HG03571 (cell line): ENCODE data around the gene SCAMP5.

Source experiments
- ATAC-seq: cut with Tn5 transposase; IDR thresholded peaks from one replicate; pipeline ENCODE4 v1.9.1; 2021; ENCODE audit not compliant: unreplicated experiment

SCAMP5 gene

DNA sequence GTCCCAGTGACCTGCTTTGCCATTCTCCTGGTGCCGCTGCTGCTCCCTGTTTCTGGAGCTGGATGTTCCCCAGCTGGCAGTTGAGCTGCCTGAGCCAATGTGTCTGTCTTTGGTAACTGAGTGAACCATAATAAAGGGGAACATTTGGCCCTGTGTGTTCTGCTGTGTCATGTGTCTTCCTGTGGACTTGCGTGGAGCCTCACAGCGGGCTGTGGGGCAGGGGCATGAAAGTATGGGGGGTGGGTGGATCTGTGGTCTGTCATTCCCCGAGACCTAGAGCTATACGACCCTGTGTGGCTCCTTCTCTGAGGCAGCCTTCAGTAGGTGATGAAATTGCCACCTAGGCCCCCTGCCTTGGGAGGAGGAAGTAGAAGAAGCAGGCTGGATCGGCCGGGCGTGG, 26.0 kb downstream of the SCAMP5 start:
- ATAC-seq = no peak

DNA sequence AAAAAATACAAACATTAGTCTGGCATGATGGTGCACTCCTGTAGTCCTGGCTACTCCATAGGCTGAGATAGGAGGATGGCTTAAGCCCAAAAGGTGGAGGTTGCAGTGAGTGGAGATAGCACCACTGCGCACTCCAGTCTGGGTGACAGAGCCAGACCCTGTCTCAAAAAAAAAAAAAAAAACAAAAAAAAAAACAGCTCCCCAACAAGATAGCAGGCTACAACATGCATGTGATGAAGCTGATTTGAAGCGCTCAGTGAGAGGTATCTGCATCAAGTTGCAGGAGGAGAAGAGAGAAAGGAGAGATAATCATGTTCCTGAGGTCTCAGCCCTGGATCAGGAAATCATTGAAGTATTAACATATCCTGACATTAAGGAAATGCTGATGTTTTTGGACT, 27.4 kb downstream of the SCAMP5 start:
- ATAC-seq = no peak

DNA sequence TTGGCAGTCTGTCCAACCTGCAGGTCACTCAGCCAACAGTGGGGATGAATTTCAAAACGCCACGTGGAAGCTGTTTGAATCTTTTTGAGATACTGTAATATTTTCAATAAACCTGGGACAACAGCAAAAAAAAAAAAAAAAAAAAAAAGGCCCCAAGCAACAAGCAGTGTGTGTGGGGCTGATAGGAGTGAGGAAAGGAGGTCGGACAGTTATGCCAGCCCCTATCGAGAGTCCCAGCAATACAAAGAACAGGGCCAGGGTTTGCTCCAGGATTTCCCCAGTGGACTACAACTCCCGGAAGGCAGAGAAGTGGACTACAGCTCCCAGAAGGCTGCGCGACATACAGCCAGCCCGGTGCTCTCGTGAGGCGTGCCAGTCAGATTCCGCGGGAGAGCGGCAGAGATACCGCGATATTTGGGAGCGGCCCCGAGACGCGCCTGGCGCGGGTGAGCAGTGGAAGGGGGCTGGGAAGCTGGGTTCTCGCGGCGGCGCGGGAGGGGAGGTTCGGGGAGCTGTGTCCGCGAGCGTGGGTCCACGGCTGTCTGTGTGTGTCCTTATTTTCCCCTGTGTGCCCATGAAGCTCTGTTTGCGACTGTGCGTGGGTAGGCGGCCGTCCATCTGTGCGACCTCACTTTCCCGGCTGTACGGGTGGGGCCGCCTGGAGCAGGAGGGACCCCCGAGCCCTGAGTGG, 28.0 kb downstream of the SCAMP5 start, which contains the start of gene PPCDC:
PPCDC (plus strand) TSS at position 410 of the 691 bp plus-strand sequence. CDS start 4,729 bp downstream, outside the sequence.
- ATAC-seq = peak; percentile 87

DNA sequence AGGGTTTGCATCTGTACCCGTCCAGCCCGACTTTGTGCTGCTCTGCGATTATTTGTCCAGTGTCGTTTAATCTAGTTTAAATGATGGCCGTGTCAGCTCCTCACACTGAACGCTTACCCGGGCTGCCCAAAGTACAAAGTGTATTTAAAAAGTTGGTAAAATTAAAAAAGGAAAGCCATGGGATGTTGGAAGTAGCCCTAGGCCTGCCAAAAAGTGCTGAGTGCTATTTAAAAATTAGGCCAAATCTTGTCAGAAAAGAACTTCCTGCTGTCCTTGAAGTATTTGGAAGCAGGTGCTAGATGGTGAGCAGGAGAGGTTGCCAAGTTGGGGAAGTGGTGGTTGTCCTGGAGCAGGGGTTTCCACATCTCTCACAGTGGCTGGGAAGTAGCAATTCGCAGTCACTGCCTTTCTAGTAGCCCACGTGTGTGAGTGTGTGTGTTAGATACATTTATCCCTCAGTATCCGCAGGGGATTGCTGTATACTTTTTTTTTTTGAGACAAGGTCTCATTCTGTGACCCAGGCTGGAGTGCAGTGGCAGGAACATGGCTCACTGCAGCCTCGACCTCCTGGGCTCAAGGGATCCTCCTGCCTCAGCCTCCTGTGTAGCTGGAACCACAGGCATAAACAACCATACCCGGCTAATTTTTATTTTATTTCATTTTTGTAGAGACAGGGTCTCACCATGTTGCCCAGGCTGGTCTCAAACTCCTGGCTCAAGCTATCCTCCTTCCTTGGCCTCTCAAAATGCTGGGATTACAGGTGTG, 28.7 kb downstream of the SCAMP5 start:
- no peak for ATAC-seq

DNA sequence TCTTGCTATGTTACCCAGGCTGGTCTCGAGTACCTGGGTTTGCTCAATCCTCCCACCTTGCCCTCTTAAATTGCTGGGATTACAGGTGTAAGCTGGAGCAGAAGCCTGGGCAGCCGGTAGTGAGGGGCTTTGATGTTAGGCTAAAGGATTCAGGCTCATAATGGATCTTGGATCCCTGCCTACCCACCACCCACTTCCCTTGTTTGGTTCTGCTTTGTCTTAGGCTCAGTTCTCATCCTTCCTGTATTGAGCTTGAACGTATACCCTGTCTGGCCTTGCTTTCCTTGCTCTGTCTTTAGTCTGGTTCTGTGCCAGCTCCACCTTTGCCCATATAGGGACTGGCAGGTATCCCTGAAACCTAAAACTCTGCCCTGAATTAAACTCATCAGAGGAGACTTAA, 29.7 kb downstream of the SCAMP5 start:
- no peak for ATAC-seq

DNA sequence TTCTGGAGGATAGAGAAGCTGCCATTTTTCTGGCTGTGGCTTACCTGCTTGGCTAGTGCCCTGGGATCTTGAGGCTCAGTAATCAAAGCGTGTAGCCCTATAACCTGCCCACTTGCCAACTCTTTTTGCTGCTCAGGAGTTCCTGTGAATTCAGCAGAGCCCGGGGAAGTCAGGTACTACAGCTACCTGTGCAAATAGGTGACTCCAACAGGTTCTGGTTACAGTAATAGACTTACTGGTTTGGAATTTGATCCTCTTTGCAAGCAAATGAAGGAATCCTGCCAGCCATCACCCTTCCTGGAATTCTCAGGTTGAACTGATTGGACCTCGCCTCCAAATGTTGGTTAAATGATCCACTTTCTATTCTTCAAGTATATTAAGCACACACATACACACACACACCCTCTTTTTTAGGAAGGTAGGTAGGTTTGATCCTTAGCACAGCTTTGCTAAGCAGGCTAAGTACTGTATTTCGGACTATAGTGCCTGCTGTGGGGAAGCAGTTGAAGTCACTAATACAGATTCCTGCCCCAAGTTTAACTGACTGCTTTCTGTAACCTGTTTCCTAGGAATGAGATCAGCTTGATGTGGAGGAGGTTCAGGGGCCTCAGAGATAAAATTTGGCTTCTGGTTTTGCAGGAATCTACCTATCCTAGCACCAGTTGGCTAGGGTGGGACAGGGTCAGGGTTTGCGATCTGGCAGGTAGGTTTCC, 30.3 kb downstream of the SCAMP5 start:
- no peak for ATAC-seq

DNA sequence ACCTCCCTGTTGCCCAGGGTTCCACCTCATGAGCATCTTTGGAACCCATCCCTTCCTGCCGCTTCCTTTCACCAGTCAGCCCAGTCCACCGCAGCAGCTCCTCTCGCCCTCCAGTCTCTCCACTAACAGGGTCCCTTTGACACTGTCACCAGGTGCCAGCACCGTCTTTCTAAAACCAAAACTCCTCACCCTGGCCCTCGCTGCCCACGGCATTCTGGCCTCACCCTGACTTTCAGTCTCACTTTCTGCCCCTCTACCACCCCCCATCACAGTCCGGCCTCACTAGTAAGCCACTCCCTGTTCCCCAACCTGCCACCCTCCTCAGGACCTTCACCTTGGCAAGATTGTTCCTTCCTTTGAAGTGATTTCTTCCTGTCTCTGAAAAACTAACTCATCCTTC, 32.2 kb downstream of the SCAMP5 start:
- no peak for ATAC-seq

DNA sequence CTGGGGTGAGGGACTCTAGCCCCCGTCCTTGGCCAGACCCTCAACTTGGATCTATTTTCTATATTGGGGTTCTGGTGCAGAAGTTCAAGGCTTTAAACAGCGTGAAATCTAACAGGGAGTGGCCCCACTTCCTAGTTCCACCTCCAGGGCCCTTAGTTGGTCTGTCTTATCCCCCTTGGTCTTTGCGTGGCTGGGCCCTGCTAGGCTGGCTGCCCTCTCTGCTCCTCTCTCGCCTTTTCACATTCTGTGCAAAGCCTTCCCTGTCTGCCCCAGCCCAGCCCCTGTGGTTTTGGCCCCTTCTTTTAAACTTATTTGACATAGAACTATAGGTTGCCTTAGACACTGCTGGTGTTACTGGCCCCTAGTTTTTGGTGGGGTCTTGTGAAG, 33.6 kb downstream of the SCAMP5 start:
- ATAC-seq = peak; percentile 10

DNA sequence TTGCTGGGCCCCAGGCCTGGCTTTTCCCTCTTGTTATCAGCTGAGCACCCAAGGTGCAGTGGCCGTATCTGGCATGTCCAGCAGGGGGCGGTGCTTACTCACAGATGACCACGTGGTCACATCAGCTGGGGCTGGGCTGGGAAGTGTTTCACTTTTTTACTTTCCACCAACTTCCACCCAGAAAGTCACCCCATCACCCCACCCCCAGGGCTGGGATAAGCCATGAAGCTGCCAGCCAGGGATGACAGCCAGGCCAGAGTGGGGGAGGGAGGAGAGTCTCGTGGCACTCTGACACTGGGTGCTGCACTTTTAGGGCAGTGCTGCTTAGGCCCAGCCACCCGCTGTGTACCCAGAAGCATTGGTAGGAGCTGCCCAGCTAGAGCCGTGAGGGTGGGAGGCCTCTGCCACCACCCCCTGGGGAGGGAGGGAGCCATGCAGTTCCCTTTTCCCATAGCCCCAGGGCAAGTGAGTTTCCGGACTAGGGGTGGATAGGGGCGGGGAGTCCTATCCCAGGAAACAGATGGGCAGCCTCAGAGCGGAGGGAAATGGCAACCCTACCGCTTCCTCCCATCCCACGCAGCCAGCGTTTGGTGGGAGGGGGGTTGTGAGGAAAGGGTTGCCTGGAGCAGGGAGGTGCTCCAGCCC, 34.1 kb downstream of the SCAMP5 start:
- peak; percentile 48 for ATAC-seq

DNA sequence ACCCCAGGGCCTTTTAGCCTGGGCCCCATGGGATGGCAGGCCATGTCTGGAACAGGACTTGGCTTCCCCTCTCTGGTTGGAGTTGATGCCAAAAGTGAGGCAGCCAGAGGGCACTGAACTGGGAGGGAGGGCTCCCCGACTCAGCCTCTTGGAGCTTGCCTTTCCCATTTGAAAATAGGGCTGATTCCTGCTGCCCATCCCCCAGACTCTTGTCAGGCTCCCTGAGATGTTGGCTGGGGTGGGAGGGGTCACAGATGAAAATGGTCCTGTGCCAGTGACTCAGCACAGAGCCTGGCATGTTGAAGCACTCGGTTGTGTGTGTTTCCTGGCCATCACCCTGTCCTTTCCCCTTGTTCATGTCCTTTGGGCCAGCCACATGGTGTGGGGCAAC, 34.7 kb downstream of the SCAMP5 start:
- no peak for ATAC-seq

DNA sequence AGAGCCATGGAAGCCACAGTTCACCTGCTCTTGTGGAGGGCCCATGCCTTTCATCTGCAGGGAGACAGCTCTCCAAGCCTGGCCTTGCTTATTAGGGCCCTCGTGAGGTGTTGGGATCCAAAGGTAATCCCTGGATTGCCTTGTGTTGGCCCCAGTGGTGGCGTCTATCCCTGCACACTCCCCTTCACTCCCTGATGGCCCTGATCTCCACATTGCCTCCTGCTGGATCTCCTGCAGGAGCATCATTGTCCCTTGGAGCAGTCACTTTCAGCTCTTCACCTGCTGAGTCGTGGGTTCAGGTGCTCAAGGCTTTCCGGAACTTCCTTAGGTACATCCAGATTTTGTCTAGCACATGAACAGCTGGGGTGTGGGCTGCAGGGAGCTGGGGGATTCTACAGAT, 35.1 kb downstream of the SCAMP5 start:
- ATAC-seq = no peak

DNA sequence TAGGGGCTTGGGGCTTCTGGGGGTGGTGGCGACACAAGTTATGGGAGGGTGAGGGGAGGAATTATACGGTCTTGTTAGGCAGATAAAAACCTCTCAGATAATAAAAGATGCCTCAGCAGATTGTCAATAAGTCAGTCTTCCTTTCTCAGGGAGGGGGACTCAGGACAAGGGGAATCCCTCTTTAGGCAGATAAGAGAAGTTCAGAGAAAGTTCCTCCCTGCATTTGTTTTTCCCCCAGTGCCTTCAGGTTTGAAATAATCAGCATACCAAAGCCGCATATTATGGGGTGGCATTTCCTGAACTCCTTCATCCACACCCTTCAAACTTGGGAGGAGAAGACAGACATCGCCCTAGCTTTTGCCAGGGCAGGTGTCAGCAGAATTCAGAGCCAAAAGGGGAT, 36.5 kb downstream of the SCAMP5 start:
- no peak for ATAC-seq

DNA sequence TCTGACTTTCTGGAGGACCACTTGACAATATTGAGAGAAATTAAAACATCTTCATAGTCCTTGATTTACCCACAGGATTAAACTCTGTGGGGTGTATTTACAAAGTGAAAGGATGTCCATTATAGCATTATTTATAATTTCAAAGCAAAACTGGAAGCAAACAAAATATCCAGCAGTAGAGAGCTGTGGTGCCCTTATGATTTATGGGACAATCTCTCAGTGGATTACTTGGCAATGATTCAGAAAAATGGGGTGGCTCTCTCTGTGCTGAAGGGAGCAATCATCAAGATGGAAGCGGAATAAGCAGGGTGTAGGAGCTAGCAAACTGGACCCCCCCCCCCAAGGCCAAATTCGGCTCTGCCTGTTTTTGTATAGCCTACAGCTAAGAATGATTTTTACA, 37.0 kb downstream of the SCAMP5 start:
- ATAC-seq = no peak

DNA sequence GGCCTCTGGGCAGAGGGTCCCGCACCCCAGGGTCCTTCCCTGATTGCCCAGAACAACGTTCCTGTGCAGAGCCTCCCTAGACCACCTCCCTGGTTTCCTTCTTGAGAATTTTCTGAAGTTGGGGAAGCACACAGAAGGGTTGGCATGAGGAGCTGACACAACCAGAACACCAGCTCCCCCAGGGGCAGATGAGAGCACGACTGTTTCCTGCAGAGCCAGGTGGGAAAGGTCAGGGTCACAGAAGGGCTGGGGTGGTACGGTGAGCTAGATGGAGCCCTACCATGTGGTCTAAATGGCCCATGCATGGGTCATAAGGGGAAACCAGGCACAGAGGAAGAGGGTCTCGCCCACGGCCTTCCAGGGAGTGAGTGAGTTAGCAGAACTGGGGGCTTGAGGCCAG, 38.4 kb downstream of the SCAMP5 start:
- no peak for ATAC-seq

DNA sequence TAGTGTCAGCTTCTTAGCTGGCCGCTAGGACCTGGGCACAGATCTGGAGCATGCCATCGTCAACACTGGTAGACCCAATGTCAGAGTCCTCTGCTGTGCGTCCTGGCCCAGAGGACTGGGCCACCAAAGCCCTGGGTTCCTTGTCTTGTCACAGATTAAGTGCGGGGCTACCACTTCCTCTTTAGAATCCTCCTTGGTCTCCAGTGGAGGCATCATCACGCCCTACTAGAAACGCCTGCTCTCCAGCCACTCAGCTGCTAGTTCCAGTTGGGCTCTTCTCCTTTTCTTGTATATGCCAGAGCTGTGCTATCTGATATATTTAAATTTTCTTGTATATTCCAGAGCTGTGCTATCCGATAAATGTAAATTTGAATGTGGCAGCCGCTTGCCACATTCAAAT, 39.3 kb downstream of the SCAMP5 start:
- no peak for ATAC-seq

DNA sequence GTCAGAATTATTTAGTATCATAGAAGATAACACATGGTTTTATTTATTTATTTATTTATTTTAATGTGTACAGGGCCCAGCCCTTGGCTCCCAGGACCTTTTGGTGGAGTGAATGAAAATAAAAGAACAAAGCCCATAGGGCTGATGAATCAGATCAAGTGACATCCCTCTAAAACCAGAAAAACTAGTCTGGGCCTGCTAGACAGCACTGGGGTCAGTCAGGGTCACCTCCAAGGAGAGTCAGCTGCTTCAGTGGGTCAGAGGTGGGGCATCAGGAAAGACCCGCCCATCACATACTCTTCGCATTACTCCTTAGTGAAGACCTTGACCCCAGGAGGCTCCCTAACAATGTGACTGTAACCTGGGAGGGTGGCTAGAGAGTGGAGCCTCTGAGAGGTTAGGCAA, 40.9 kb downstream of the SCAMP5 start:
- no peak for ATAC-seq

DNA sequence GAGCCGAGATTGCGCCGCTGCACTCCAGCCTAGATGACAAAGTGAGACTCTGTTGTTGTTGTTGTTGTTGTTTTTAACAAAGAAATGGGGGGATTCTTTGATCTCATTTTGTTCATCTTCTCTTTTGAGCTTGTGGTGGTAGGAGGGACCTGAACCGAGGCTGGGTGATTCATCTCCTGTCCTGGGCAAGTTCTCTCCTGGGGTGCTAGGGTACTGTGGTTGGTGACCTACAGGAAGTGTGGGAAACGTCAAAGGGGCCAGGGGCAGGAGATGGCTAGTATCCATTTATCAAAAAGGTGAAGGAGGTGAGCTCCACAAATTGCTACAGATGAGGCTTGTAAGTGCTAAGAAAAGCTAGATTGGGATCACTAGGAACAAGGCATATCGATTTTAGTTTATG, 42.3 kb downstream of the SCAMP5 start:
- no peak for ATAC-seq

DNA sequence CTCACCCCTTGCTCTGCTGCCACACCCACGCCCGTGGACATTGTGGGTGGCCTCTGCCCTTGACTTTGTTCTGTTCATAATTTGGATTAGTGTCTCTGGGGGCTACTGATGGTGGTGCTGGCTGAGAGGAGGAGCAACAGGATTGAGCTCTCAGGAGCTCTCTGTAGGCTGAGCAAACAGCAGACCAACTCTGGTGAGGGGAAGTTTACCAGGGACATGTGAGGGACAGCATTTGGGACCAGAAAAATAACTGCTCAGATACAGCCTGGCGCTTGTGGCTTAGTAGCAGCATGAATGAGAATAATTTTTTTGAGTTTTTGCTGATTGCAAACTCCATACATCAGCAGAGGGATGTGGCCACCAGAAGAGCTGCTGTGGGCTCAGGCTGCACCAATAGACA, 42.9 kb downstream of the SCAMP5 start:
- no peak for ATAC-seq

DNA sequence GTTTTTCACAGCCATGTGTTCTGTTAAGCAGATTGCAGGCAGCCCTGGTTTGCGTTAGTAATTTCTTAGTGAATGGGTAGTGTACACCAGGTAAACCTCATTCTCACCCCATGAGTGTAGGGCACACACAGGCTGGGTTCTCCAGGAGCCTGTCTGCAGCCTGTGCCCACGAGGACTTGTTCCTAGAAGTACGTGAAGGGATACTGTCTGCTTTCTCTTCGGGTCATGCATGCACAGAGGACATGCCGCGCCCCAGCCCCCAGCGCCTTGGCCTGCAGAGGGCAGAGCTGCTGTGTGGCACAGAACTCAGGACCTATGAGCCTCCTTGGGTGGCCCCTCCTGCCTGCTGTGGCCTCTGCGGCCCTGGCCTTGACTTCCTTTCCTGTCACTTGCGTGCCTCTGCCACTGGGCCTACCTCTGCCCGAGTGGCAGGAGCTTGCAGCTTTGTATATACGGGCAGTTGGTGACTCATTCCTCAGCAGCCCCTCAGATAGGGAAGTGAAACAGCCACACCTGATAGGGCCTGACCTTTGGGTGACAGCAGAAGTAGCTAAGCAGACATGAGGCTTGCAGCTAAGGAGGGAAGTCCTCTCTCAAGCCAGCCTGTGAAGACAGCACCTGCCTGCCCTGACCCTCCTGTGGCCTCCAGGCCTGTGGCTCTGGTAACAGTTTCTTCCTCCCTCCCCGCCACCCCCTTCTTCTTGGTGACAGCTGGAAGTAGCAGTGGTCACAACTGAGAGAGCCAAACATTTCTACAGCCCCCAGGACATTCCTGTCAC, 47.6 kb downstream of the SCAMP5 start:
- peak; percentile 63 for ATAC-seq

DNA sequence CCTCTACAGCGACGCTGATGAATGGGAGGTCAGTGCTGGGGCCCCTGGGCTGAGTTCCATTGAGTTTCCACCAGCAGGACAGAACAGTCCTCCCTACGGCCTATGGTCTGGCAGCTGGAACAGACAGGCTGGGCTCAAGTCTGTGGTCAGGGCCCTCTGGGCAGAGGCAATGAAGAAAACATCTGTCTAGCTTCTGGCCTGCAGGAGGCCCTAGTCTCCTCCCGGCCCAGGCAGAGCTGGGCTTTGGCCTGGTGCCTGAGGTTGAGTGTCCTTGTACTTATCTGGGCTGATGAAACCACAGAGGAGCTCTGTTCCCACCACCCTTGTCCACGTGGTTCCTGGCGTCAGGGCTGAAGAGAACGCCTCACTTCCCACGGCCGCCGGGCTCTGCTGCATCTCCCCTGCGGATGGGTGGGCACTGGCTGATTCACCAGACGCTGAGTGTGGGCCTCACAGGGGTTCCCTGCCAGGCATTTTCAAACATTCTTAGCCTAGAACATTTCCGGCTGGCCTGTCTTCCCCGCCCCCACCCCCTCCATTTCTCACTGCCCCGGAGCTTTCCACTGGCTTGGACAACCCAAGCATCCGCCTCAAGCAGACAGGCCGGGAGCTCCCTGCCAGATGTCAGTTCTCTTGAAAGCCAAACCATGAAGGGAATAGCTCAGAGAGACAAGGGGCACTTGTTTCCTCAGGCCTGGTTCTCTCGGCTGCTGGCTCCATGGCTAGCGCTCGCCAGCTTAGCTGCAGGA, 48.3 kb downstream of the SCAMP5 start:
- ATAC-seq = peak; percentile 29
